ENCODE data around the gene SBF1. TPM values are rescaled to one million over a fixed set of nuclear protein-coding genes. Genes with fewer than 3 reads are reported as not detected.

SBF1 gene
- total RNA-seq, 1 experiment from 2014 or later, result 84.8 TPM

DNA sequence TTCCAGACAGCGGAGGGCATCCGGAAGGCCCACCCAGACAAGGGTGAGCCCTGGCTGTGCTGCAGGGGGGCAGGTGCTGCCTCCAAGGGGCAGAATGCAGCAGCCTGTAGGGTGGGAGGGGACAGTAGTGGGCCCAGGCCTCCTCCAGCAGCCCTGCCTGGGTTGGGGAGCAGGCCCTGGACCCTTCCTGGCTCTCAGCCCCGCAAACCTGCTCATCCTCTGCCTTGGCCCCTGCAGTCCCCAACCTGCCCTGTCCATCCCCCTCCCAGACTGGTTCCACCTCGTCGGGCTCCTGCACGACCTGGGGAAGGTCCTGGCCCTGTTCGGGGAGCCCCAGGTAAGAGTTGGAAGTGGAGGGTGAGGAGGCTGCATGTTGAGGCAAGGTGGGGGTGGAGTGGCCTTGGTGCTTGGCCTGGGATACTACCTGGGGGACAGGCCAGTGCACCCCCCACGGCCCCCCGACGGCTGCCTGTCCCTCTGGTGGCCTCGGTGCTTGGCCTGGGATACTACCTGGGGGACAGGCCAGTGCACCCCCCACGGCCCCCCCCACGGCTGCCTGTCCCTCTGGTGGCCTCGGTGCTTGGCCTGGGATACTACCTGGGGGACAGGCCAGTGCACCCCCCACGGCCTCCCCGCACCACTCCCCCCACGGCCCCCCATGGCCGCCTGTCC lies 13.3 kb upstream of the SBF1 start:
- in situ Hi-C loops (cut with HindIII; ENCODE audit: low pct_unique_long_range_greater_than_20kb, low sequenced_read_pairs), result no loop called here
- DNase-seq (ENCODE audit: low read depth), result no peak

- no peak for DNase-seq (ENCODE audit: low read depth)
- in situ Hi-C loops (cut with HindIII; ENCODE audit: low pct_unique_long_range_greater_than_20kb, low sequenced_read_pairs), result no loop called here
Measured at GRCh38 chr22:50487290-50488005, 12.6 kb upstream of the SBF1 start.

DNA sequence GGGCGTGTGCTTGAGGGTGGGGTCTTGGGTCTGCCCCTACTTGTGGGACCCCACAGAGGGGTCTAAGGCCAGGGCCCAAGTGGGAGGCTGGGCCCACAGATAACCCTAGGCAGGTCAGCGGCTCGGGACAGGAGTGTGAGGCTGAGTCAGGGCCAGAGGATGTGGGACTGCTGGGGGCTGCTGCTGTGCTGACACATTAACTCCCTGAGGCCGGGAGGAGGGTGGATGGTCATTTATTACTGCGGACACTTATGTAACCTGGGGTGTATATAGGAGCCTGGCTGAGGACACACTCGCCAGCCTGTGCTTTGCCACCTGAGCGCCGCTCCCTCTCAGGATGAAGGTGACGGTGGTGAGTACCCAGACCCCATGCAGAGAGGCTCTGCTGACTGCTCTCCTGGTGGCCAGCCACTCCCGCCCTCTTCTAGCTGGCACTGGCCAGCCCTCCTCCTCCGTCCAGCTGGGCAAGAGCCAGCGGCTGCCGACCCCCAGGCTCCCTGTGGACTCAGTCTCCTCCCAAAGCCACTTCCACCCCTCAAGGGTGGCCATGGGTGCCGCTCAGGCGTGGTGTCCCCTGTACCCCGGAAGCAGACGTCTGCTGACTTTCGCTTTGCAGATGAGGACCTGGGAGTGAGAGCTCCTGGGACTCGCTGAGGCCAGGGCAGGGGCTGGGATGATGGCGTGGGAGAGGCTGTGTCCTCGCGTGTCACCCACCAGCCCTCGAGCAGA lies 11.9 kb upstream of the SBF1 start, which contains the start of gene MIOX:
Gene MIOX (plus strand): TSS at position 299 of the 729 bp plus-strand sequence. CDS start 39 bp downstream, at position 338.
- in situ Hi-C loops (cut with HindIII; ENCODE audit: low pct_unique_long_range_greater_than_20kb, low sequenced_read_pairs), result no loop called here

GRCh38 chr22:50485221-50486131 lies 10.6 kb upstream of the SBF1 start:
- in situ Hi-C loops (cut with HindIII; ENCODE audit: low pct_unique_long_range_greater_than_20kb, low sequenced_read_pairs), result no loop called here
- peak; percentile 32 for DNase-seq (ENCODE audit: low read depth)

More for the DNA sequence above, 11.9 kb upstream of the SBF1 start, which contains the start of gene MIOX:
- peak; percentile 65 for DNase-seq (ENCODE audit: low read depth)

- in situ Hi-C loops (cut with HindIII; ENCODE audit: low pct_unique_long_range_greater_than_20kb, low sequenced_read_pairs), result no loop called here
- DNase-seq (ENCODE audit: low read depth), result peak; percentile 77
Measured at GRCh38 chr22:50483977-50484853, 9.4 kb upstream of the SBF1 start.

GRCh38 chr22:50483556-50483955 lies 8.7 kb upstream of the SBF1 start:
- in situ Hi-C loops (cut with HindIII; ENCODE audit: low pct_unique_long_range_greater_than_20kb, low sequenced_read_pairs), result no loop called here
- no peak for DNase-seq (ENCODE audit: low read depth)

- no peak for DNase-seq (ENCODE audit: low read depth)
- in situ Hi-C loops (cut with HindIII; ENCODE audit: low pct_unique_long_range_greater_than_20kb, low sequenced_read_pairs), result no loop called here
Measured at GRCh38 chr22:50483106-50483505, 8.3 kb upstream of the SBF1 start.

- no peak for DNase-seq (ENCODE audit: low read depth)
- in situ Hi-C loops (cut with HindIII; ENCODE audit: low pct_unique_long_range_greater_than_20kb, low sequenced_read_pairs), result no loop called here
Measured at GRCh38 chr22:50482107-50483074, 7.6 kb upstream of the SBF1 start.

GRCh38 chr22:50481440-50482106 lies 6.7 kb upstream of the SBF1 start, which contains the start of gene ADM2:
Gene ADM2, plus strand, starts transcription at chr22:50481543. Its CDS starts 305 bp downstream, at chr22:50481848.
- in situ Hi-C loops (cut with HindIII; ENCODE audit: low pct_unique_long_range_greater_than_20kb, low sequenced_read_pairs), result no loop called here
- DNase-seq (ENCODE audit: low read depth), result peak; percentile 40

- no peak for DNase-seq (ENCODE audit: low read depth)
- in situ Hi-C loops (cut with HindIII; ENCODE audit: low pct_unique_long_range_greater_than_20kb, low sequenced_read_pairs), result no loop called here
Measured at GRCh38 chr22:50481045-50481439, 6.2 kb upstream of the SBF1 start.

- in situ Hi-C loops (cut with HindIII; ENCODE audit: low pct_unique_long_range_greater_than_20kb, low sequenced_read_pairs), result no loop called here
- no peak for DNase-seq (ENCODE audit: low read depth)
Measured at GRCh38 chr22:50479721-50480120, 4.9 kb upstream of the SBF1 start.

GRCh38 chr22:50477923-50478322 lies 3.1 kb upstream of the SBF1 start:
- in situ Hi-C loops (cut with HindIII; ENCODE audit: low pct_unique_long_range_greater_than_20kb, low sequenced_read_pairs), result no loop called here
- DNase-seq (ENCODE audit: low read depth), result no peak

- no peak for DNase-seq (ENCODE audit: low read depth)
- in situ Hi-C loops (cut with HindIII; ENCODE audit: low pct_unique_long_range_greater_than_20kb, low sequenced_read_pairs), result no loop called here
Measured at GRCh38 chr22:50476868-50477267, 2.0 kb upstream of the SBF1 start.

DNA sequence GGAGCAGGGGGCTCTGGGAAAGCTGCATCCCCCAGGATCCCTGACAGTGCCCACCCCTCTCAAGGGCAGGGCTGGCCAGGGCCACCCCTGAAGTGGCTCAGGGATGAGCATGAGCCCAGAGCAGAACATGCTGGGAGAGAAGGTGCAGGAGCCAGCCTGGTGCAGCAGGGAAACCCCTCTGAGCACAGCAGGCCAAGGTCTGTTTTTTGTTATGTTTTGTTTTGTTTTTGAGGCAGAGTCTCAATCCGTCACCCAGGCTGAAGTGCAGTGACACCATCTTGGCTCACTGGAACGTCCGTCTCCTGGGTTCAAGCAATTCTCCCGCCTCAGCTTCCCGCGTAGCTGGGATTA lies 792 bp upstream of the SBF1 start:
- in situ Hi-C loops (cut with HindIII; ENCODE audit: low pct_unique_long_range_greater_than_20kb, low sequenced_read_pairs), result no loop called here

GRCh38 chr22:50473855-50474671 lies 772 bp downstream of the SBF1 start:
- in situ Hi-C loops (cut with HindIII; ENCODE audit: low pct_unique_long_range_greater_than_20kb, low sequenced_read_pairs), result no loop called here
- DNase-seq (ENCODE audit: low read depth), result no peak

More for the DNA sequence above, 792 bp upstream of the SBF1 start:
- no peak for DNase-seq (ENCODE audit: low read depth)

All from Caki2 (cell line).